Stimulated activated CD4-positive, alpha-beta T cell treated with anti-CD3 and anti-CD28 coated beads, Interleukin-4, amount 100 ng/mL, for 24 hours (primary cell): Measurements from ENCODE around the gene RIT1.
A peak's percentile ranks its signal among the peaks of the same experiment; 100 is the strongest.

Experiments used
- DNase-seq: peaks from one replicate; pipeline ENCODE4 v3.0.0-alpha.2; 2020

Gene RIT1

GRCh38 chr1:155911156-155912055 lies at the start of gene RIT1:
RIT1 (minus strand) TSS chr1:155911349; CDS start chr1:155910761, 588 bp downstream.
- DNase-seq: peak; percentile 84

- no peak for DNase-seq
Observed at GRCh38 chr1:155960081-155960745, 49.1 kb upstream of the RIT1 start.

GRCh38 chr1:155957411-155957915 lies 46.3 kb upstream of the RIT1 start:
- no peak for DNase-seq

- no peak for DNase-seq
Observed at GRCh38 chr1:155954645-155955044, 43.5 kb upstream of the RIT1 start.

GRCh38 chr1:155952505-155952890 lies 41.3 kb upstream of the RIT1 start:
- no peak for DNase-seq

- no peak for DNase-seq
Observed at GRCh38 chr1:155951753-155952504, 40.8 kb upstream of the RIT1 start.

- DNase-seq: no peak
Observed at GRCh38 chr1:155950829-155951228, 39.7 kb upstream of the RIT1 start.

- DNase-seq: no peak
Observed at GRCh38 chr1:155947741-155948140, 36.6 kb upstream of the RIT1 start.

- no peak for DNase-seq
Observed at GRCh38 chr1:155947292-155947691, 36.1 kb upstream of the RIT1 start.

GRCh38 chr1:155946633-155947219 lies 35.6 kb upstream of the RIT1 start:
- no peak for DNase-seq

- no peak for DNase-seq
Observed at GRCh38 chr1:155944444-155944799, 33.3 kb upstream of the RIT1 start.

- DNase-seq: no peak
Observed at GRCh38 chr1:155942578-155943141, 31.5 kb upstream of the RIT1 start.

GRCh38 chr1:155941845-155942531 lies 30.8 kb upstream of the RIT1 start:
- DNase-seq: no peak

GRCh38 chr1:155940993-155941844 lies 30.1 kb upstream of the RIT1 start, which contains the start of gene RXFP4:
RXFP4 (plus strand) TSS chr1:155941638; CDS start chr1:155941710, 72 bp downstream.
- DNase-seq: no peak

- no peak for DNase-seq
Observed at GRCh38 chr1:155940482-155940992, 29.4 kb upstream of the RIT1 start.

GRCh38 chr1:155938220-155938627 lies 27.1 kb upstream of the RIT1 start:
- DNase-seq: peak; percentile 43

GRCh38 chr1:155934936-155935590 lies 23.9 kb upstream of the RIT1 start:
- no peak for DNase-seq

GRCh38 chr1:155934097-155934935 lies 23.2 kb upstream of the RIT1 start, which contains the start of gene KHDC4:
KHDC4 (minus strand) TSS chr1:155934413; CDS start chr1:155934373, 40 bp downstream.
- DNase-seq: peak; percentile 95

GRCh38 chr1:155933591-155934096 lies 22.5 kb upstream of the RIT1 start:
- DNase-seq: no peak
